DMS114 treated with DMSO at 0.1 percent for 48 hours (cell line): ENCODE results near the gene AUTS2.
"Not testable (repeated sequence)": the region's sequence is repeated elsewhere in the genome, so short reads cannot be mapped to it uniquely, and the experiment has no call there.

Experiments used
- DNase-seq: peaks from one replicate; lab custom pipeline; 2025; ENCODE audit not compliant: unreplicated experiment; lab: John Stamatoyannopoulos, UW

The AUTS2 gene

DNA sequence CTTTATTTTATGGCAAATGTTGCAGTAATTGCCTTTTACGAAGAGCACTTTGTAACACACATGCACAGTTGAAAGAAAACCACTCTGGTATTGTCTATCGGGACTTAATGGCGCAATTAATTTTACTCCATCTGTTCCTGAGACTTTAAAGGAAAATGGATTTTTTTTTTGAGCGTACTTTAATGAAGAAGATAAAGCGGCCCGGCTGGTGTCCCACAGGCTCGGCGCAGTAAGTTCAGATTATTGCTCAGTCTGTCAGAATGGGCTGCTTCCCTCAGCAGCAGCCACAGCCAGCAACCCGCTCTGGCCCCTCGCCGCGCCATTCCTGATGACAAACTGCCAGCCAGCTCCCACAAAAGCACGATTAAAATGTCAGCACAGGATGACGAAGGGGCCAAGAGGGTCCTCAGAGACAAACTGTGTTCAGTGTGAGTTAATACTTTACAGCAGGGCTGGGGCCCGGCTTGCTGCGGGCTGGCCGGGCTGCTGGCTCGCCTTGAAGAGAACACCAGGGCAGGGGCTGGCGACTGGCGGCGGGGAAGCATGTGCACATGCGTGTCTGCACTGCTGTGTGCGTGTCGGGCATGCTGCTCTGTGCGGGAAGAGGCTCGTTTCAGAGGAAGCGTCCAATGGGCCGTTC lies 1032.7 kb downstream of the AUTS2 start:
- DNase-seq, result no peak

DNA sequence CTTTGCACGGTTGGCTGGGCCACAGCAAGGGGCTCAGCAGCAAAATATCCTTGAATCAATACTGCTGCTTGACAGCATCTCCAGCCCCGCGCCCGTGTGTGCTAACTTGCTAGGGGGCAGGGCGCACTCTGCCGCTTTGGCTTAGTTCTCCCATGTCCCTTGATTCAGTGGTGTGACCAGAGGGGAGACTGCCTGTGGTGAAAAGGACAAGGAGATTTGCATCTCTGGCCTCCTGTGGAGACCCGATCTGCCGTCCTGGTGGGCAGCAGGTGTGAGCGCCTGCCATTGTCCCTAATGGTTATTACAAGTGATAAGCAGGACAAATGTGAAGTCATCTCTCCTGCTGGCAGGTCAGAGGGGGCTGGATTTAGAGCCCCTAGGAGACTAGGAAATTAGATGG lies 1033.4 kb downstream of the AUTS2 start:
- no peak for DNase-seq

DNA sequence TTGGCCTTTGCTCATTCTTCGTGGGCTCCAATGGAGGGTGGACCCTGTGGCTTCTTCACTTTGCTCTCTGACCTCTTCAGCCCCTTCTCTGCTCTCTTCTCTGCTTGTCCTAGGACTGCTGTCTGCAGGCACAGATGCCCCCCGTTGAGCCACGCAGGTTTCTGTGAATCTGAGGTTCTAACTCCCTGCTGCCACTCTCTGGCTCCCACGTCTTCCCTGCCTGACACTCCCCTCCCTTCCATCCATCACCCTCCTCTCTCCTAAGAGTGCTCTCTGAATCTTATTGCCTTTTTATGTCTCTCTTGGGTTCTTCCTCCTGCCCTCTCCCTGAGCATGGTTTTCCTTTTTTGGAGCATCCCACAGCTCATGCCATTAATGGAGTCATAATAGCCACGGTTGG lies 1034.1 kb downstream of the AUTS2 start:
- no peak for DNase-seq

DNA sequence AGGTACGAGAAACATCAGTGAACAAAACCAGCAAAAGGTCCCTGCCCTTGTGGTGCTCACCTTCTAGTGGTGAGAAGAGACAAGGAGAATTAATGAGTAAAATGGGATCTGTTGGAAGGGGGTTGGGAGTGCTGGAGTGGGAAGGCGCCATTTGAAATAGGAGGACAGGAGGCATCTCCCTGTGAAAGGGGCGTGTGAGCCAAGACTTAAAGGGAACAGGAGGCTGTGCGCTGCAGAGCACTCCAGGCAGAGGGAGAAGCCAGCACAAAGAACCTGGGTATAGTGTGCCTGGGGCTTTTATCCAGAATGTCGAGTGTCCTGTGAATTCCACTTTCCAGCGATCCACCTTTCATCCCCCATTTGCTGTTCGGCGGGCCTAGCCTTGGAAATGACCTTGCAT lies 1035.8 kb downstream of the AUTS2 start:
- DNase-seq, result no peak

DNA sequence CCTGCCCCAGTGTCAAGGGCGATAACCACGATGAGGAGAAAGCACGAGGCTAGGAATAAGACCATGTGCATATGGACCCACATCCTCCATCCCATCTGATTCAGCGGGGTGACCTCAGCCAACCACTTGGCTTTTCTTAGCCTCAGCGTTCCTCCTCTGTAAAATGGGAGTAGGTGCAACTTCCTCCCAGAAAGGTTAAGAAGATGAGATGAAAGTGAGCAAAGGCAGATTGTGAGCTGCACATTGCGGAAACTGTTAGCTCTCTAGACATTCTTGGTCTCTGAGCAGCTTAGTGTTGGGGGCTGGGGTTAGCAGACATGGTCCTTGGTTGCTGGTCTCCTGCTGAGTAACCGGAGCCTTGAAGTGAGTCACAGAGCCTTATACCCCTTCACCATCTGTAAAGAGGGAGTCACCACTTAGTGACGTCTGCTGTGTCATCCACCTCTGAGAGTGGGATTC lies 1036.4 kb downstream of the AUTS2 start:
- DNase-seq, result no peak

DNA sequence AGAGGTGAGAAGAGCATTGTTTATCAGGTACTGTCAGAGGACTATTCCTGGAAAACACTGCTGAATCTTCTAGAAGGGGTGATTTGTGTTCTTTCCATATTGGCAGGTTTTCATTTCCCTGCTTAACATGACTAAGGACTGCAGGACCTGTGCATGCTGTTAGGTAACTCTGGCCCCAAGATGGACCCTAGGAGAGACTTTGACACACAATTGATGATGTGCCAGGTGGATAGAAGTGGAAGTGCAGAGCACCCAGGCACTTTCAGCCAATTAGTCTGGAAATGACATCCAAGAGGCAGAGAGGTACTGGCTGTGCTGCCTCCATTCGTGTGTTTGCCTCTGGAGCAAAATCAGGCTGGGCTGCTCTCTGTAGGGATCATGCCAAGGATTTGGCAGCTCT lies 1037.4 kb downstream of the AUTS2 start:
- DNase-seq, result no peak

DNA sequence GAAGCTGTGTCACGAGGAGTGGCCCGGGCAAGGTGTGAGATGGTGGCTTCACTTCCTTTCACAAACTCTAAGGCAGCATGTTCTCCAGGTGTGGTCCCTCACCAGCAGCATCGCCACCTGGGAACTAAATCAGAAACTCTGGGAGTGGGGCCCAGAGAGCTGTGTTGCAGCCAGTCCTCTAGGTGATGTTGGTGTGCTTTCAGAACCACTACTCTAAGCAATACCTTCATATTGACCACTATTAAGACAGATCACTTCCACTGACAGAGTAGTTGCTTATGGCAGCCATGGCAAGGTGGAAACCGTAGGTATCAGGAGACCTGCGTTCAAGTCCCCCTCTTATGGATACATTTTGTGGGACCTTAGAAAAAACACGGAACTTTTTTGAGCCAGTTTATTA lies 1037.9 kb downstream of the AUTS2 start:
- no peak for DNase-seq

DNA sequence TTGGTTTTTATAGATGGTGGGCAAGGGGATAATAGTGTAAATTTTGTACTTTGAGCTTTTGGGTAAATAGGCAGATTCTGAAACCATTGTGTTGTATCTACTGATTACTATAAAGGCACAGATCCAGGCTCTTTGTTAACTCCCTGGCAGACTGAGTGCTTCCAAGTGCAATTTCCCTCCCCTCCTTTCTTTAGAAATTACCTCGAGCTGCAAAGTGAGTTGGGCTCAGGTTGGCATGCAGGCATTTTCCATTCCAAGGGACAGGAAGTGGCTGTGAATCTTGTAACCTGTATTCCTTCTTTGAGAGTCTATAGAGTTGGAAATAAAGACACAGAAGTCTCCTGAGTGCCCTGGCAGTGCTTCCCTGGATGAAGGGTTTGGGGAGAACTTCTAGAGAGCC lies 1039.5 kb downstream of the AUTS2 start:
- DNase-seq, result no peak

DNA sequence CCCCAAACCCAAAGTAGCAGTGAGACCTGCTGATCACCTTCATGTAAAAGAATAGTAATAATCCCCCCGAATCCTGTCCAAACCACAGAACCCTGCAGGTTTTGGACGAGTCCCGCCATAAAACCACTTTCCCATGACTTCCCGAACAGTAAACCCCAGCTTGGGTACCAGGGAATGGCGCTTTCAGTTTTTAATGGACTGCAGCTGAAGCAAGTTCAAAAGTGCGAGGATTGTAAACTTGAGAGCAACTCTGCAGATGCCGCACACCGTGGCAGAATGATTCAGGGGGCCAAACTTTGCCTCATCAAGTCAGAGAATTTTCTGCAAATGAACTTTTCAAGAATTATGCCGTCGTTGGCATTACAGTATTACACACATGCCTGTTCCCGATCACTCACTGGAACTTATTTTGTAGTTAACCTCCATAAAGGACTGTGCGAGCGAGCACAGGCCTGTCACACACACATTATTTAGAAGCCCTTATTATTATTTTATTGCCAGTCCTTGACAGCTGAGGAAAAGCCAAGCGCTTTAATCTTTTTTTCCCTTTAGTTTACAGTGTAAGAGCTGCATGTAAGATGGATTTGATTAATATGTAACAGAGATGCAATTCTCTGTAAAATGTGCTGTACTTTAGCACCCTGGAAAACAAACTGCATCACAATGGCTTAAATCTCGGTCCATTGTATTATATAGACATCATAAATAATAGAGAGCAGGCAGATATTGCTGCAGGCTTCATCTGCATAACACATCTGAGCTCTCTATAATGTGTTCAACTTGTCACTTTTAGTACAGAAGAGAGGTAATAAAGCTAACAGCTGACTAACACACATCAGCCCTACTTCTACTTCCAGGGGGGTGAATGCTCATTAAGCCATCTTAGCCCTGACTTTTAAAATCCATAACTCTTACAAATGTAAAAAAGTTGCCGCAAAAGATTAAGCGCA lies 1040.2 kb downstream of the AUTS2 start:
- no peak for DNase-seq

DNA sequence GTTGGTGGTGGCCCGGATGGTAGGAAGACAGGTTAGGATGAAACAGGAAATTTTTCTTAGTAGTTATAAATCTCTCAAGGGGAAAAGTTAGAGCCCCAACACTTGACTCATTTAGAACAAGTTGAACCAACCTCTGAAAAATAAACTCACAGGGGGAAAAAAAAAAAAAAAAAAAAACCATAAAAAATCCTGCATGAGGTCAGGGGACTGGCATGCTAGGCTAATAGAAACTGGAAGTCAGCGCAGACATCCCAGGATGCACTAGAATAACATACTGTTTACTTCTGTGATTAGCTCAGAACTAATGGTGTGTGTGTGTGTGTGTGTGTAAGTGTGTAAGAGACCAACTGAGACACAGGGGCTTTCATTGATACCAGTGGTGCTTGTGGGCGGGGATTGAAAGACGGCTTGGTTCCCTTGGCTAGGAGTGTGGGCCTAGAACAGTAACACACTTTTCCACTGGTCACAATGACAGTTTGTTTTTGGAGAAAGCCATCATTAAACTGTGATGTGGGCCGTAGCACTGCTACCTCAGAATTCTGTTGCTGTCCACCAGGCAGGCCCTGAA lies 1042.1 kb downstream of the AUTS2 start:
- no peak for DNase-seq

DNA sequence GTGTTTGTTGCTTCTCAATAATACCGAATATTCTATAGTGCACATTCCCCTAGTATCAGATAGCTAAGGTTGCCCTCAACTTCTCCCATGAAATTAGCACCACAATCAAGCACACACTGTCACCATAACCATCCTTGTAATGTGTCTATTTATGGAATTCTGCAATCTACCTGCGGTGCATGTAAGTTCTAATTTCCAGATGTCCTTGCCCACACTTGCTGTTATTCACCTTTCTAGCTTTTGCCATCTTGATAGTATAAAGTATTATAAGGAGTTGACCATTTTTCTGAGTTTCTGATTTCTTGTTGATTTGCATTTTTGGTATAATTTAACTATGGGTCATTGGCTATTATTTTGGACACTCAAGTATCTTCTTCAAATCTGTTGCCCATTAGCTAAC lies 1043.6 kb downstream of the AUTS2 start:
- DNase-seq, result no peak

DNA sequence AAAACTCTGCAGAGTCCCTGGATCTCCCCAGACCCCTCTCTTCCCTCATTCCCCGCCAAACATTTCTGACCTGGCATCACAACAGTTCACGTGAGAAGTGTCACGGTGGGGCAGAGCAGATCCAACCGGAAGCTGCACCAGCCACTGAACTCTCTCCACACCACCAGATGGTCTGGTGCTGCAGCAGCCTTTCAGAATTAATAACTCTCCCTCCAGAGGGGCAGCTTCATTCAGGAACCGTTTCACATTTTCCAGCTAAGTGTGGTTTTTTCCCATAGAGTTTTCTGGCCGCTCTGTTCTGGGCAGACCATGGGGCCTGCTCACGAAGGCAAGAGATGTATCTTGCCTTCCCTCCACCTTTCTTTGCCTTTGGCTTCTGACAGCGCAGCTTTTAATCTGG lies 1047.0 kb downstream of the AUTS2 start:
- no peak for DNase-seq

DNA sequence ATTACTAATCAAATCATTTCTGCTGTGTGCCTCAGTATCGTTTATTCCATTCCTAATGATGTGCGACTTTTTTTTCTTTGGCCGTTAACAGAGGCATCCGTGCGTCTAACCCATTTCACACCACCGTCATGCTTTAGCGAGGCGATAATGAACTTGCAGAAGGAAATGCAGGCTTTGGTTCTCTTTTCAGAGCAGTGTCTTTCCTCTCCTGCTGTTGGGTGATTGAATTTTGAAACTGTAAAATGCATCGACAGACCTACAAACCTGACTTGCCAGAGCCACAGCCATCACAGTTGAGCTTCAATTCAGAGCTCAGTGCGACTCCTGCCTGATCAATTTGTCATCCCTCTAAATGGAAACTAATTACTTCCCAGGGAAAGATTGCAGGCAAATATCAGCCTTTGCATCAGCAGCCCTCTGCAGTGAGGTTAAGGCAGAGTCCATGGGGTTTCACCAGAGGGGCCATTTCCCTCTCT lies 1047.6 kb downstream of the AUTS2 start:
- DNase-seq, result no peak

DNA sequence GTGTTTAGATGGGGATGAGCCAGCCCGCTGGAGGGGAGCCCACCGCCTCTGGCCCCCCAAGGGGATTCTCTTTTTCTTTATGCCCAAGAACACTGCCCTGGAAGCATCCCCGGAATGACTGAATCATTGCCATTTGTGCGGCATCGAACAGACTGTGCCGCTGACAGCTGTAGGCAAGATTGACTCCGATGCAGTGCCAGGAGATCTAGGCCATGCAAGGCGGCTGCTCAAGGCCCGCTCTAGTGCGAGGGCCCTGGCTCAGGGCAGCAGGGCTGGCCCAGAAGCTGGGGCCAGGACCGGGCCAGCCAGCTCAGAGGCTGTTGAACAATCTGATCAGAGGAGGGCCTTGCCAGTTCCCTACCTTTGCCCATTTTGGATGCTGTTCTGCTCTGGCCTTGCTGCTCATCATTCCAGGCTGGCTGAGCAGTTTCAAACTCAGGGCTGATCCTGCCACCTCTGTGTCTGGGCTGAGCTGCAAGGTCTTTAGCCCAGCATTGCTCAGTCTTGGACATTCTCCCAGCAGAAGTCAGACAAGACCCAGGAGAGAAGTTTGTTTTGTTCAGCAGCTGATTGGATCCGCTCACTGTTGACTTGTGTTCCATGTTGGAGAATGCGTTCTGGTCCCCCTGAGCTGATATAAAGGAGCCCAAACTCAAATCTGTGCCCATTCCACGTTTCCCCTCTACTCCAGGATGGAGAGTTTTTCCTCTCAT lies 1048.4 kb downstream of the AUTS2 start:
- DNase-seq, result no peak

DNA sequence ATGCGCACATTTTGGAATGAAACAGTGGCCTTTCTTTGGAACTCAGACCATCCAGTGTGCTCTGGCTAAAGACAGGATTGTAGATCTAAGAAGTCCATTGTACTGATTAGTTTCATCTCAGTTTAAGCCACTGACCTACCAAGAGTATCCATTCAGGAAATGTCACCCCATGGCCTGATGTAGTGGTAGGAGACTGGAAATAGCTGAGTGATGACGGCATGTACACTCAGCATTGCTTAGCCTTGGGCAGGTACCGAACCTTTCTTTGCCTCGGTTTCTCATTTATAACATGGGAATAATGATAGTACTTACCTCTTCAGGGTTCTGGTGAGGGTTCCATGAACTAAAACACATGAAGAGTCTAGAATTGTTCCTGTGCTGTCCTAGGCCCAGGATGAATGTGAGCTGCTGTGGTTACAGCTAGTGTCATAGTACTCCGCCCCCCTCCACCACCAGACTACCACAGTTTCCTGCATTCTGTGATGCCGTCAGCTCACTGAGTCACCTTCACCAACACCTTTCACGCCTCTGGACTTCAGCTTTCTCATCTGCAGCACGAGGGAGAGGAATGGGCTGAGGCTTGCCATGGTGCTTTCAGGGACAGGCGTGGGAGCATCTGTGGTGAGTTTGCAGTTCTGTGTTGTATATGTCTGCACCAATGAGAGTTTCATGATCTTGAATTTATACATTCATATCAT lies 1049.7 kb downstream of the AUTS2 start:
- DNase-seq, result no peak

DNA sequence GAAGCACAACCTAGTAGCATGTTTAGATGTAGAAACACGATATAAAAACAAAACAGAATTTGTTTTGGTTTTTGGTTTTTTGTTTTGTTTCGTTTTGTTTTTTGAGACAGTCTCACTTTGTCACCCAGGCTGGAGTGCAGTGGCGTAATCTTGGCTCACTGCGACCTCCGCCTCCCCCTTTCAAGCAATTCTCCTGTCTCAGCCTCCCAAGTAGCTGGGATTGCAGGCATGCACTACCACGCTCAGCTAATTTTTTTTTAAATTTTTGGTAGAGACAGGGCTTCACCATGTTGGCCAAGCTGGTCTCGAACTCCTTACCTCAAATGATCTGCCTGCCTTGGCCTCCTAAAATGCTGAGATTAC lies 1050.2 kb downstream of the AUTS2 start:
- DNase-seq, result not testable (repeated sequence)

DNA sequence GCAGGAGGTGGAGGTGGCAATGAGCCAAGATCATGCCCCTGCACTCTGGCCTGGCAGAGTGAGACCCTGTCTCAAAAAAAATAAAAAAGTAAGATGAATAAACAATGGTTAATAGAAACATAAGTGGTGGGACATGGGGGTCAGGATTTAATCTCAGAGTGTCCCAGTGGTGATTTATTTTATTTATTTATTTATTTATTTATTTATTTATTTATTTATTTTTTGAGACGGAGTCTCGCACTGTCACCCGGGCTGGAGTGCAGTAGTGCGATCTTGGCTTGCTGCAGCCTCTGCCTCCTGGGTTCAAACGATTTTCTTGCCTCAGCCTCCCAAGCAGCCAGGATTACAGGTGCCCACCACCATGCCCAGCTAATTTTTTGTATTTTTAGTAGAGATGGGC lies 1051.0 kb downstream of the AUTS2 start:
- no peak for DNase-seq

DNA sequence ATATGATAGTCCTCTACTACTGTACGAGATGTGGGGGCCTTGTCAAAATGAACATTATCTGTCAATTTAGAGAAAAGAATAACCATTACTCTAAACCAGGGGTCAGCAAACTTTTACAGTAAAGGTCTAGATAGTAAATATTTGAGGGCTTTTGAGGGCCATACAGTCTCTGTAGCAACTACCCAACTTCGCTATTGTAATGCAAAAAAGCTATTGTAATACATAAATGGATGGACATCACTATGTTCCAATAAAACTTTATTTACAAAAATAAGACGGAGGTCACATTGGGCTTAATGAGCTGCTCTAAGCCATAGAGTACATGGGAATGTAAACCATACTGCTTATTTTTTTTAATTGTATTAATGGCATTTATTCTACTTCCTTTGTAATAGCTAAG lies 1055.9 kb downstream of the AUTS2 start:
- no peak for DNase-seq

DNA sequence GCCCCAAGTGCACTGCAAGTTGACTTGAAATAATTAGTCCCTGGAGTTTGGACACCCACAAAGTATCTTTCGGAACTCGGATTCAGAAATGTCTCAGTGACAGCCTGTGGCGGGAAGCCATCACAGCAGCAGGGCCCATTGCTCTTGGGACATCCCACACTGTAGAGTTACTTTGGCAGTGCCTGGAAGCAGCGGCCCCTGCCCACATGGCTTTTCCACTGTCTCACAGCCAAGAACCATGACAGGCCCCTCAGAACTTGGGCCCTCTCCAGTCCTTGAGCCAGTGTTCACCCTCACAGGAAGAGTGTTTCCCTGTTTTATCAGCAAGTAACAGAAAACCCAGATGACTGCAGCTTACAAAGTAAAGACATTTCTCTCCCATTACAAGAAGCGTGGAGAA lies 1056.7 kb downstream of the AUTS2 start:
- no peak for DNase-seq

DNA sequence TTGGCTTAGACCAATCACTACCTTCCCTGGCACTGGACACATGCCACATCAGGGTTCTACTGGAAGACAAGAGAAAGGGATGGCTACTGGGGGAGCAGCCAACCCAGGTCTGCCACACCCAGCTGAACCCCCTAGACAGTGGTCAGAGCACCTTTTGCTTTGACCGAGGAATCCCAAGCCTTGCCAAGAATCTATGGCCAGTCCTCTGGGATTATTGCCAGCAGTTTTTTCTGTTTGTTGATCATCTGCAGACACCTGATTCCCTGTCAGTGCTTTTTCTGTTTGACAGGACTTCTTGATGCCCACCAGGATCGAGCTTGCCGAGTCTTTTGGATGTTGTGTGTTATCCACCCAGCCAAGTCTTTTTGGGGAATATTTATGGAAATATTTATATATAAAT lies 1057.4 kb downstream of the AUTS2 start:
- DNase-seq, result no peak

DNA sequence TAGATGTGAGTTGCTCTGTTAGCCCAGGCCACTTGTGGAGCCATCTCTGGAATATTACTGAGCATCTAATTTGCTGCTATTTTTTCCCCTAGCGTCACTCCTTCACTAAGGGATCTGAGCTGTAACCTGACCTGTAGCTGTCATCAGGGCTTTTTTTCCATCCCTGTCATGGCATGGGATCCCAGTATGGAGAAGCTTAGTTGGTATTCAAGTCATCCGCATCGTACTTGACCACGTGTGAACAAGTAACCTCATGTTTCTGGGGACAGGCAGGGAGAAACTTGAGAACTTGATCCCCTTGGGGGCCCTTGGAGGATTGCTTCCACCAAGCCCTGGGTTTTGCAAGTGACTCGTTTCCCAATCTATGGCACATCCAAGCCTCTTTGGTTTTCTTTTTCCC lies 1059.3 kb downstream of the AUTS2 start:
- DNase-seq, result no peak
